Ecto neural progenitor cell (in vitro differentiated cells): ENCODE data around the gene COLEC12.

Source experiments
- DNase-seq: peaks from one replicate; pipeline ENCODE4 v3.0.0-alpha.2; 2018; ENCODE audit warnings: low spot score

COLEC12 gene

GRCh38 chr18:273525-273924 is 227.0 kb downstream of the COLEC12 start:
- no peak for DNase-seq

- no peak for DNase-seq
These were observed 227.9 kb downstream of the COLEC12 start for GRCh38 chr18:272650-273049.

GRCh38 chr18:269480-270095 is 230.9 kb downstream of the COLEC12 start:
- no peak for DNase-seq

- DNase-seq: peak; percentile 96
These were observed 232.6 kb downstream of the COLEC12 start, which contains the start of gene THOC1 for GRCh38 chr18:267688-268552. Gene THOC1 (minus strand): TSS chr18:268047. CDS start chr18:268019, 28 bp downstream.

GRCh38 chr18:267380-267687 is 233.2 kb downstream of the COLEC12 start:
- DNase-seq: no peak
